Left cardiac atrium (tissue), 4 donors: Measurements from ENCODE around the gene LRBA. TPM values are rescaled to one million over a fixed set of nuclear protein-coding genes. Genes with fewer than 3 reads are reported as not detected.

Source experiments
- ATAC-seq, 2 donors: fragments of 200-7000 bp; cut with Tn5 transposase; one replicate each; pipeline ENCODE4 v1.9.1; 2020; ENCODE audit warnings: mild to moderate bottlenecking in 2 of 2, moderate library complexity in 2 of 2
- DNase-seq: peaks from one replicate; pipeline ENCODE4 v3.0.0-alpha.2; 2020
- intact Hi-C, 2 donors: fragments of 100-400 bp; cut with DNase I; formaldehyde crosslinking; loops; one replicate each; pipeline versions ENCODE4 v1.14.1 to v1.15.1; 2022 to 2023
- total RNA-seq, 2 donors: library from RNA; stranded (reverse); fragmentation: NEBNext Ultra II Directional; extraction: Animal tissue kit (Norgen Biotek cat#: 25700); gene quantifications; one replicate each; pipeline ENCODE4 v1.2.1, GENCODE V29; 2021
- donor health status: DM: no; HTN: yes; CAD: no.
- donor health status: DM: no; HTN: yes; CAD: no; lungs with severe emphysema.
- donor health status: DM: yes; HTN: yes; CAD: no.
- donor health status: Dilated cardiomyopathy.

The LRBA gene
- total RNA-seq, 2 donors from 2014 or later: 20.0 to 25.7 TPM

- ATAC-seq (no peak), DNase-seq (no peak)
- intact Hi-C loops: no loop called here
Measured at GRCh38 chr4:150262611-150263010, 752.5 kb downstream of the LRBA start.

DNA sequence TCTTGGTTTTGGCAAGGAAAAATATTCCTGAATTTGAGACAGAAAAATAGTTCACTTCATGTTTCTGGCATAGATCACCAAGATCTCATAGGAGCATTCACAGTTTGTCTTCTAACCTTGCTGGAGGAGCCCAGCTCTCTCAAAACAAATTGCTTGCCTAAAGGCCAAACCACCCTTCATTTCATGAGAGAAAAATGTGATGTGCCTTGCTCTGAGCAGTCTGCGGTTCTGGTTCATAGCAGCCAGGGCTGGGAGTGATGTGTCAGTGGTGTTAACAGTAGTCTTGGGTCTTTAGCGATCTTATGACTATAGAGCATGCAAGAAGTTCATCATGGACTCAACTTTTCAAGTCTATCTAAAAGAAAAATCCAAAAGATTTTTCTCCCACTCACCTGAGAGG lies 753.5 kb downstream of the LRBA start:
- ATAC-seq: no peak
- no peak for DNase-seq
- intact Hi-C loops: no loop called here

DNA sequence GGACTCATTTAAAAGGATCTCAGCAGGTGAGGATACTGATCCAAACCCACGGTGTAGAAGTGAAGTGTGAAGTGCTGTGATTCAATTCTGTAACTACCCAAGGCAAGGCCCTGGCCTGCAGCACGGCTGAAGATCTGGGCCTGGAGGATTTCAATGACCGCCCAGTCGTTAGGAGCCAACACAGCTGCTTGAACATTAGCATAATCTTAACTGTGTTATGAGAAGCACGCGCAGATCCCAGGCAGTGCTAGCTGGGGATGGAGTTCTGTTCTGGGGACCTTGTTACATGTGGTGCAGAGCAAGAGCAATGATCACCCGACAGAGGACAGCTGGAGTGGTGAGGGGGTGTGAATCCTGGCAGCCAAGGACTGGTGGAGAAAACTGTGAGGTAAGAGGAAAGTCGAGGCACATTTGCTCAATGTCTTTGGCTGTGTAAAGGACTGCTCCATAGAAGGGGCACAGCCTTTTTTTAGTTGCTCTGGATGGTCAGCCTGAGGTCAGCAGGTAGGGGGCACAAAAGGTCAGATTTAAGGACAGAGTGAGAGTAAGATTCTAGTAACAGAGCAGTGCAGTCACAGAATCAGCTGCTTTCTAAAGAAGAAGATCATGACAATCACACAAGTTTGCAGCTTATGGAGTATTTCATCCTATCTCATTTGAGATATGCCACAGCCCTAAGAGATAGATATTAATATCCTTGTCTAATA lies 755.1 kb downstream of the LRBA start:
- DNase-seq (no peak), ATAC-seq (peak in 1 of 2 donors; percentile 46)
- intact Hi-C loops: no loop called here

DNA sequence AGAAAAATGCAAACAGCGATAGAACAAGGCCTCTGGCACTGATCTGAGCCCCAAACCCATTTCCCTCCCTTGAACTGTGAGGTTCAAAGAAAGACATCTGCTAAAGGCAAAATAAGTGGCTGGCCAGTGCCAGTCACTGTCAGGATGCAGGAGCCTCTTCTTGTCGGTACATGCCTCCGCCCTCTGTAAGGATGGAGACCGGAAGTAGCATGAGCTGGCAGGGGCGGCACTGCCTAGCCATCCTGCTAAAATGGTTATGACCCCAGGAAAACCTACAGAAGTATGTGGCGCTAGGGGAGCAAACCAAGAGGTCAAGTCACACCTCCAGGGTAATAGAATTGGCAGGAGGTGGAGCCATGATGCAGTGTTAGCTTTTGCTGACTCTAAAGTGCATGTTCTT lies 756.5 kb downstream of the LRBA start:
- DNase-seq (no peak), ATAC-seq (no peak)
- intact Hi-C loops: no loop called here

DNA sequence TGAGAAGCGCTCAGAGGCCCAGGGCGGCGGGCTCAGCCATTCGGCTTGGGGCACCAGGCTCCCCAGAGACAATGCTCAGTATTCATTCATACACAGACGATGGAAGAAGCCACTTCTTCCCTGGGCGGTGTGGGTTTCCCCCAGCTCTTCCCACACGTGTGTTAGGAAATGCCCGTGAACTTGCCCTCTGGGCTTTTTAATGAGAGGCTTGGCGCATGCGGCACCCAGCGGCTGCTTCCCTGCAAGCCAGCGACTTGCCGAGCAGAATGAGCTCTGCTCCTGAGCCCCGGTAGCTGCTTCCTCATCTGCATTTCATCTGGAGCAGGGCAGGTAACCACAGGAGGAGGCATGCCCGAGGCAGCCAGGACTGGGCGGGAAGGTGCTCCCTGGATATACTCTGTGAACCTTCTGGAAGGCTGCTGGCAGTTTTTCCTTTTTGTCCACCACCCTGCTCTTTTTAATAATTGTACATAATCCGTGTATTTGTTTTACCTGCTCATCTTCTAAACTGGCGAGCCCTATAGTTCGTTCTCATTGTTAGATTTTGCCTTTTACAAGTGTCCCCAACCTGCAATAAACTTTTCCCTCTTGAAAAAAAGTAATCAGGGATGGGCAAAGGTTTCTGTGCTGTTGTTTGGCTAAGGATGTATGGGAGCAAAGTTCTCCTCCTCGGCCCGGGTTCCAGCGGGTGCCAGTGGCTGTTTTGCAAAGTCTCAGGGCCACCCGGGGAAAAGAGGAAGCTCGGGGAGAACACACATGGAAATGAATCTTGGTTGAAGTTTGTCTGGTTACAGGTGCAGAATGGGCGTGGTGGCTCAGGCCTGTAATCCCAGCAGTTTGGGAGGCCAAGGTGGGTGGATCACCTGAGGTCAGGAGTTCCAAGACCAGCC lies 758.0 kb downstream of the LRBA start:
- intact Hi-C loops: no loop called here
- no peak for DNase-seq
- ATAC-seq: no peak

GRCh38 chr4:150256225-150256620 lies 758.9 kb downstream of the LRBA start:
- peak; percentile 53 to 66 for ATAC-seq
- intact Hi-C loops: no loop called here
- DNase-seq: peak; percentile 40

DNA sequence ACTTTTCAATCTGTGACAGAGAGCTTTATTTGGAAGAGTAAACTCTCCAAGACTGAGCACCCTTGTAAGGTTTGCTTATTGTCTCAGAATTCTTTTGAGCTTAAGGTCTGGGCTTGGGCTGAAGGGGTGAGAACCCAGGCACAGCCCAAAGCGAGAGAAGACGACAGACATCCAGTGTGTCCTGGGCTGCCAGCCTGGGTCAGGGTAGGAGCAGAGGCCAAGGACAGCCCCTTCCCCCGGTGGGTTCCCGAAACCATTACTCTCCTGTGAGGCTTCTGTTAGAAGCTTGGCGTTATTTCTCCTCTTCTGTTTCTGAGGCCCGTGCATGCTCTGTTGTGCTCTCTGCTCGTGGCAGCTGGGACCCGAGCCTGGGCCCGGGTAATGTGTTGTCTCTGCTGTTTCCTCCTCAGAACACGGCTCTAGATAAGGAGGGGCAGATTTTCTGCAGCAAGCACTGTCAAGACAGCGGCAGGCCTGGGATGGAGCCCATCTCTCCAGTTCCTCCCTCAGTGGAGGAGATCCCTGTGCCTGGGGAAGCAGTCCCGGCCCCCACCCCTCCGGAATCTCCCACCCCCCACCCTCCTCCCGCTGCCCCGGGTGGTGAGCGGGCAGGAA lies 759.4 kb downstream of the LRBA start:
- DNase-seq (no peak), ATAC-seq (peak; percentile 33 to 58)
- intact Hi-C loops: no loop called here

- DNase-seq (no peak), ATAC-seq (no peak)
- intact Hi-C loops: no loop called here
Measured at GRCh38 chr4:150253965-150254630, 761.0 kb downstream of the LRBA start.

DNA sequence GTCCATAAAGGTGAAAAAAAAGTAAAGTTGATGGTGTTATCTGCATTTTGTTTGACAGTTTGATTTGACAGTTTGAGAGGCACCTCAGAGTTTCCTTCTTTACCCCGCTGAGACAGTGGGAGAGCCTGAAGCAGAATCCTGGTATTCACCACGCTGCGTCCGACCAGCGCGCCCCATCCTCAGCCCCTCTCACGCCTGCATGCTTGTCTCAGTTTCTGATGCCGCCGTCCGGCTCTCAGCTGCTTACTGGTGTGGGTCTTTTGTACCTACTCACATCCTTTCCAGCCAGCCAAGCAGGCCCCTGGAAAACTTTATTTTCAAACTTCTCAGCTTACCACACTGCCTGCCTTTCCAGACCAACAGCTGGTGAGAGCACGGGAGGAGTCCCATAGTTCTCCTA lies 761.7 kb downstream of the LRBA start:
- intact Hi-C loops: no loop called here

DNA sequence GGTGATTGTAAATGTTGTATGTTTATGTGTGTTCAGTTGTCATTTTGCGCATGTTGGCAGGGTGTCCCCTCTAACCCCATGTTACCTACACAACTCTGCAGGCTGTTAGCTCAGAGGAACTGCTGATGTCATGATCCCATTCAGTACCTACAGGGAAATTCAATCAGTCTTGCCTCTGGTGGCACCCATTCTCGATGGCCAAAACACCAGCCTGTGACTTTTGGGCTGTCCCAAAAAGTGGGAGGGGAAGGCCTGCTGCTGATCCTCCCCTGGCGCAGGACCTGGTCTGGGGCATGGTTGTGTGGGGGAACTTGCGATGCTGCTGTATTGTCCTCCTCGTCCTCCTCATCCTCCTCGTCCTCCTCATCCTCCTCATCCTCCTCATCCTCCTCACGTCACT lies 762.3 kb downstream of the LRBA start:
- intact Hi-C loops: no loop called here
- ATAC-seq (no peak), DNase-seq (no peak)

More for the DNA sequence above, 761.7 kb downstream of the LRBA start:
- ATAC-seq: no peak
- DNase-seq: no peak

GRCh38 chr4:150252306-150252705 lies 762.8 kb downstream of the LRBA start:
- no peak for ATAC-seq
- intact Hi-C loops: no loop called here
- no peak for DNase-seq

GRCh38 chr4:150251752-150252190 lies 763.3 kb downstream of the LRBA start:
- ATAC-seq (no peak), DNase-seq (no peak)
- intact Hi-C loops: no loop called here

GRCh38 chr4:150250998-150251651 lies 764.0 kb downstream of the LRBA start:
- intact Hi-C loops: no loop called here
- ATAC-seq (no peak), DNase-seq (no peak)

- ATAC-seq (no peak), DNase-seq (no peak)
- intact Hi-C loops: no loop called here
Measured at GRCh38 chr4:150250293-150250997, 764.6 kb downstream of the LRBA start.

- ATAC-seq (no peak), DNase-seq (no peak)
- intact Hi-C loops: no loop called here
Measured at GRCh38 chr4:150248181-150248580, 766.9 kb downstream of the LRBA start.

DNA sequence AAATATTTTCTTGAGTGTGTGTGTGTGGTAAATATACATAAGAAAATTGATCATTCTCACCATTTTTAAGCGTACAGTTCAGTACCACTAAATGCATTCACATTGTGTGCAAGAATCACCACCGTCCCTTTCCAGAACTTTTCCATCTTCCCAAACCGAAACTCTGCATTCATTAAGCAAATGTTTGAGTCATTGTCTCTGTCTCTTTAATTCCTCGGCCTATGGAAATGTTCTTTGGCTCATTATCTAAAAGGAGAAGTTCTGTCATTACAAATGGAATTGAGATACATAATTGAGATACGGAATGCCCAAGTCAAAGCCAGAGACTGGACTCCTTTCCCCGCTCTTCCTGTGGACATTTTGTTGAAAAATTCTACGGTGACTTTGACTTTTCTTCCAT lies 767.9 kb downstream of the LRBA start:
- no peak for DNase-seq
- no peak for ATAC-seq
- intact Hi-C loops: no loop called here

DNA sequence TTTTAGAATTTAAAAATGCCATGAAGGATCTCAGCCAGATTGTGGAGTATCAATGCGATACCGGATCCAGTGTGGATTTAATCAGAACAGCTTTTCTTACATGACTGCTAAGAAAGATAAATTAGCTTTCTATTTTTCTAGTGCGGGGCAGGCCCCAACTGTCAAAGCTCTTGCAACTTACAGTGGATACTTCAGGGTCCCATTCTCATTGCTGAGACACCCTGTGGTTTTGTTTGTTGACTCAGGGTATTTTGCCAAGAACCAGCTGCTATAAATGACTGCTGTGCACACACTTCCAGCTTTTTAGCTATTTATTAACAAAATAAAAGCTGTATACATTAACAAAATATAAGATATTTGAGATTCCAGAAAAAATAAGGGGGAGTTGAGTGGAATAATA lies 770.5 kb downstream of the LRBA start:
- ATAC-seq (no peak), DNase-seq (no peak)
- intact Hi-C loops: loop anchor here in 1 of 2 donors (5.0 kb wide), 1 partner anchor 247 kb away; no protein-coding TSS in a partner anchor

DNA sequence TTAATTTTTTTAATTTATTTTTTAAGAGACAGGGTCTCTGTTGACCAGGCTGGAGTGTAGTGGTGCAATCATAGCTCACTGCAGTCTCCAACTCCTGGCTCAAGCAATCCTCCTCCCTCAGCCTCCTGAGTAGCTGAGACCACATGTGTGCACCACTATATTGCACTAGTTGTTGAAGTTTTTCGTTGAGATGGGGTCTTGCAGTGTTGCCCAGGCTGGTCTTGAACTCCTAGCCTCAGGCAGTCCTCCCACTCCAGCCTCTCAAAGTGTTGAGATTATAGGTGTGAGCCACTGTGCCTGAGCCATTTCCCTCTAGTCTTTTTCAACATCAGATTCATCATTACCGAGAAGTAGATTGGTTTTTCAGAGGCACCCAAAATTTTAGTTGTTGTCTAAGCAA lies 771.2 kb downstream of the LRBA start:
- DNase-seq (no peak), ATAC-seq (no peak)
- intact Hi-C loops: loop anchor here (2.0 to 5.0 kb wide), 2 partner anchors 245 to 247 kb away; no protein-coding TSS in a partner anchor
